ENCODE results near the gene TRAF4.
A peak's percentile ranks its signal among the peaks of the same experiment; 100 is the strongest.

The TRAF4 gene
- long read RNA-seq, donor 1, transcript TRAF4-201 (7 exons, 2,923 nt): major isoform, 27 of 33 reads
- long read RNA-seq, donor 1, partial matches to known transcripts: 0 of 33 reads
- long read RNA-seq, donor 1, other reads (novel, unspliced or antisense): 0 of 33 reads
- long read RNA-seq, donor 2, transcript TRAF4-201 (7 exons, 2,923 nt): major isoform, 11 of 12 reads
- long read RNA-seq, donor 2, partial matches to known transcripts: 0 of 12 reads
- long read RNA-seq, donor 2, other reads (novel, unspliced or antisense): 0 of 12 reads
- long read RNA-seq, donor 3, transcript TRAF4-201 (7 exons, 2,923 nt): major isoform, 10 of 12 reads
- long read RNA-seq, donor 3, partial matches to known transcripts: 0 of 12 reads
- long read RNA-seq, donor 3, other reads (novel, unspliced or antisense): 0 of 12 reads
- long read RNA-seq, donor 4, transcript TRAF4-201 (7 exons, 2,923 nt): major isoform, 27 of 31 reads
- long read RNA-seq, donor 4, partial matches to known transcripts: 0 of 31 reads
- long read RNA-seq, donor 4, other reads (novel, unspliced or antisense): 0 of 31 reads
- long read RNA-seq, donor 5, transcript TRAF4-201 (7 exons, 2,923 nt): major isoform, 22 of 25 reads
- long read RNA-seq, donor 5, partial matches to known transcripts: 0 of 25 reads
- long read RNA-seq, donor 5, other reads (novel, unspliced or antisense): 0 of 25 reads
- long read RNA-seq, donor 6, transcript TRAF4-201 (7 exons, 2,923 nt): major isoform, 17 of 18 reads
- long read RNA-seq, donor 6, partial matches to known transcripts: 0 of 18 reads
- long read RNA-seq, donor 6, other reads (novel, unspliced or antisense): 0 of 18 reads
- long read RNA-seq, donor 7: 0 reads
- long read RNA-seq, donor 8, transcript TRAF4-201 (7 exons, 2,923 nt): major isoform, 18 of 19 reads
- long read RNA-seq, donor 8, partial matches to known transcripts: 0 of 19 reads
- long read RNA-seq, donor 8, other reads (novel, unspliced or antisense): 0 of 19 reads

DNA sequence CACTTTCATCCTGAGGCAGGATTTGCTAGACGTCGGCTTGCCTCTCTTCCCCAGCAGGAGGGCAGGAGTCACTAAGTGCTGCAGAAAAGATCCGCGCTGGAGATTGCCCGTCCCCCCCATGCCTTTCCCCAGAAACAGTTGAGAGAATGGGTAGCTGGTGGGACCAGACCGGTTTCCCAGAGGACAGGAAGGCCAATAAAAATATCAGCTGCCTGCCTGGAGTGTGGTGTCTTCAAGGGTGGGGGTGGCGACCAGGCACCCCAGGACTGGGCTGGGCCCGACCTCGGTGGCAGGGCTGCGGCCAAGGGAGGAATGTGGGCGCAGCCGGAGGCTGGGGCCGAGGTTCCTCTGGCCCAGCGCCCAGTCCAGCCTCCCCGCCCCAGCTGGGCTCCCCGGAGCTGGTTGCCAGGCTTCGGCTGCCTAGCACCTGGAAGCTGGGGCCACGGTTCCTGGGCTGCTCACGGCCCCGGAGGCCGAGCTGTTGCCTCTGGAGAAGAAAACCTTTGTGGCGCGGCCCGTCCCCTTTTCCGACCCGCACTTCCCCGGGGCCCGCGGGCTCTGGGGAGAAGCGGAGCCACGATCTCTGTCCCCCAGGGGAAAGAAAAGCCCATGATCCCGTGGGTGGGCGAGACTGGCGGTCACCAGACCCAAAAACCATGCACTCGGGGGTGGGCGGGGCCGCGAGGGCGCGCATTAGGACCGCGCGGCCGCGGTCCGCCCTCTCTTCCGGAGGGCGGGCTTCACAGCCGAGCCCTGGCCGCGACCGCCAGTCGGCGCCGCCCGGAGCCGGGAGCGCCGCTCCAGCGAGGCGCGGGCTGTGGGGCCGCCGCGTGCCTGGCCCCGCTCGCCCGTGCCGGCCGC is at the start of gene TRAF4:
TRAF4 (plus strand) TSS at position 769 of the 861 bp plus-strand sequence. CDS start 102 bp downstream, outside the sequence.
- DNase-seq: peak; percentile 97

GRCh38 chr17:28698253-28698941 is 45.4 kb upstream of the TRAF4 start:
- no peak for DNase-seq

DNA sequence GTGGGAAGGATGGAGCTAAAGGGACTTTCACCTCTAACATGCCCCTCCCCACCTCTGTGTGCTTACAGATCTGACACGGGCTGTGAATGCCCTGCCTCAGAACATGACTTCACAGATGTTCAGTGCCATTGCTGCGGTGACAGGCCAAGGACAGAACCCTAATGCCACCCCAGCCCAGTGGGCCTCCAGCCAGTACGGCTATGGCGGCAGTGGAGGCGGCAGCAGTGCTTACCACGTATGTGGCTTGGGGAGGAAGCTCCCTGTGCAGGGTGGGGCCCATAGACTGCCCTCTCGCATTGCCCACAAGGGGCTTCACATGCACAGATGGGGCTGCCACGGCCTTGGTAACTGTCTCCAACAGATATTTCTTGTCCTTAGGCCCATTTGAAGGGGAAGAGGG is 43.5 kb upstream of the TRAF4 start:
- no peak for DNase-seq

DNA sequence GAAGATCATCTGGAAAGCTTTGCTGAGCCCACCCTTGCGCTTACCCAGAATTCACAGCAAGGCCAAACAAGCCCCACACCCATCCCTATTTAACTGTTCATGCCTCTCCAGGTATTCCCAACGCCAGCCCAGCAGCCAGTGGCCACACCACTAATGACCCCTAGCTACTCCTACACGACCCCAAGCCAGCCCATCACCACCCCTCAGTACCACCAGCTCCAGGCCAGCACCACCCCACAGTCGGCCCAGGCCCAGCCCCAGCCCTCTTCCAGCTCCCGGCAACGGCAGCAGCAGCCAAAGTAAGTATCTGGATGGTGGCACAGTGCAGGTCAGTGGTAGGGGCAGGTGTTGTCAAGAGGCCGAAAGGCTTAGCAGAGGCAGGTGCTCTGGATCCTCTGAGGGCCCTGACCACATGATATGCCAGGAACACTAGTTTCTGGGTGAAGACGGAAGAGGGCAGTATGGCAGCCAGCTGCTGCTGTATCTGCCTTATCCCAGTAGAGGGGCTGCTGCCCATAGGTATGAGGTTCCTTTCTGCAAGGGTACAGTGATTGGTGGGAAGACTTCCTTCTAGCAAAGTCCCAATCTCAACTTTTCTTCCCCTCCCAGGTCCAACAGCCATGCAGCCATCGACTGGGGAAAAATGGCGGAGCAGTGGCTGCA is 42.9 kb upstream of the TRAF4 start:
- DNase-seq: no peak

DNA sequence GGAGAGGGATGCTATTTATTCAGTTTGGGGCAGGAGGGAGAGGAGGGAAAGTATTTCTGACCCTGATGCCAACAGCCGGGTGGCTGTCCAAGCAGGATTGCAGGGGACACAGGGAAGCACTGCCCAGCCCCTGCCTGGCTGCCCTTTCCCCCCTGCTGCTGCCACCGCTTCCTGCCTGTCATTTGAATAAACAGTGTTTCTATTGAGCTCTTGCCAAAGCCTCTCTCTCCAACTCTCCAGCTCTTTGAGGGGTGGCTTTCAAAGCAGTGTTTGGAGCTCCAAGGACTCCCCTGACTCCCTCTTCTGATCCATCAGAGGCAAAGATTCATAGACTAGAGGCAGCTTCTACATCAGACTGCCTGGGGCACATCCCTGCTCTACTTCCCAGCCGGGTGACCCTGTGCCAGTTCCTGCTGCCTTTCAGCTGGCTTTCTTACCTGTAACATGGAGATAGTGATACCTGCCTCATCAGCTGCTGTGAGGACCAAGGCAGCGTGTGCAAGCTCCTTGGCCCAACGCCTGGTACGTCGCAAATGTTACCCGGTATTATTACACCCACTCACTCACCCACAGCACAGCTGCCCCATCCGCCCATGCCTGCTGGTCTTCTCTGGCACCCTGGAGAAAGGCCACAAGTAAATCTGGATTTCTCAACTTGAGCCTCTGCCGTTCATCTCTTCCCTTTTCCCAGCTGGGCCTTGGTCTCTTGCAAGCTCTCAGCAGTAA is 41.6 kb upstream of the TRAF4 start:
- DNase-seq: no peak

DNA sequence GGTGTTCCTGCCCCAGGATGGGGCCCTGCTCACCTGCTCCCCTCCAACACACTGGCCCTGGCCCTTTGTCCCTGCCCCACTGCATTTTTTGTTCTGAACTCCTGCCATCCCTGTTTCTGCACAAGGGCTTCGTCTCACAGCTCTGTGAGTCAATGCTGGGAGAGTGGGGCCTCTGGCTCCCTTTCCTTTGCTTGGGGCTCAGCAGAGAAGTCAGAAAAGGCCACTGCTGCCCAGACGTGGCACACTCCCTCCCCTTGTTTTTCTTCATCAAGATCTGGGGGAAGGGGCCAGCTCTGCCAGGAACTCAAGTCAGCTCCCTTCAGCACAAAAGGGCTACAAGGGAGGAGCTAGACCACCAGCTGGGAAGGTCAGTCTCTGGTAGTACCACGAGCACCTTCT is 41.1 kb upstream of the TRAF4 start:
- DNase-seq: no peak

GRCh38 chr17:28703552-28704218 is 40.1 kb upstream of the TRAF4 start:
- no peak for DNase-seq

DNA sequence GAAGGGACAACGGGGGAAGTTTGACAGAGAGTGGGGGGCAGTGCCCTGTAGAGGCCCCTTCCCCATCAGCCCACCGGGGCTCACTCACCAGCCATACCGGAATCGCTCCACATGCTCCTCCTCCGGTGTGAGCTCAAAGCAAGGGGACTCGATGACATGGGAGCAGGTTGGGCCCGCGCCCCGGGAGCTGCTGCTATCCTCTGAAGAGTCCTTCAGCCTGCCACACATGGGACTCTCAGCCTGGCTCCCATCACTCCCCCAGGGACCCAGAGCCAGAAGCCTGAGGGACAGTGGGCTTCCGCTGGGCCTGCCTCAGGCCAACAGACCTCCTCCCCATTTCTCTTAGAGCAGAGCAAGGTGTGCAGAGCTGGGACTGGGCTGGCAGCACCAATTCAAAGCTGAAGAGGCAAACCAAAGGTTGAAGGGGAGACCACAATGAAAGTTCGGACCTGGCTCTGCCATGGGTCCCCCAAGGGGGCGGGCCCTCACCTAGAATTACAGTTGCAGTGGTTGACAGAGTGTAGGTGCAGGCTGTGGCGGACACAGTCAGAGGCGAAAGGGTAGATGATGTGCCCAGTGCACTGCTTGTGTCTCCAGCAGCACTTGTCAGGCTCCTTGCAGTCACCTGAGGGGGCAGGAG is 39.5 kb upstream of the TRAF4 start:
- no peak for DNase-seq

GRCh38 chr17:28705074-28705659 is 38.6 kb upstream of the TRAF4 start:
- no peak for DNase-seq

DNA sequence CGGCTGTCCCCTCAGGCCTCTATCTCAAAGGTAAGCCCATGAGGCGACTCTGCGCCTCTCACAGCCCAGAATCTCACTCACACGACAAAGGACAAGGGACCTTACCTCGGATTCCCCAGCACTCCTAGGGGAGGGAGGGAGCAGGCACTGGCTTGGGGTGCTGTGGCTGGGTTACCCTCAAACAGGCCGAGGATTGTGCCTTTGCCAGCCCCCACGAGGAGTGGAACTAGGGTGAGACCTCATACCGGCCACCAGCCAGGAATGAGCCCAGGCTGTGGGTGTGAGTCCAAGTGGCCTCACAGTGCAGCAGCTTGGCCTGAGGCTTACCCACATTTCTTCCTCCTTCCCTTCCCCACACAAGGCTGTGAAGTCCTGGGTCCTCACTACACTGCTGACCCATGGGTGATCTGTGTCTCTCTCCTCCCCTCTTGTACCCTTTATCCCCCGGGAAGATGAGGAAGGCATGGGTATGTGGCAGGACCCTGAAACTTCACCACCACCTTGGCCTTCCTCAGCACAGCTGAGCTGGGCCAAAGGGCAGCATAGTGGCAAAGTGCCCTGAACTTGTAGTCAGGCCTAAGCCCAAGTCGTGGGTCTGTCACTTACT is 38.0 kb upstream of the TRAF4 start:
- DNase-seq: no peak

DNA sequence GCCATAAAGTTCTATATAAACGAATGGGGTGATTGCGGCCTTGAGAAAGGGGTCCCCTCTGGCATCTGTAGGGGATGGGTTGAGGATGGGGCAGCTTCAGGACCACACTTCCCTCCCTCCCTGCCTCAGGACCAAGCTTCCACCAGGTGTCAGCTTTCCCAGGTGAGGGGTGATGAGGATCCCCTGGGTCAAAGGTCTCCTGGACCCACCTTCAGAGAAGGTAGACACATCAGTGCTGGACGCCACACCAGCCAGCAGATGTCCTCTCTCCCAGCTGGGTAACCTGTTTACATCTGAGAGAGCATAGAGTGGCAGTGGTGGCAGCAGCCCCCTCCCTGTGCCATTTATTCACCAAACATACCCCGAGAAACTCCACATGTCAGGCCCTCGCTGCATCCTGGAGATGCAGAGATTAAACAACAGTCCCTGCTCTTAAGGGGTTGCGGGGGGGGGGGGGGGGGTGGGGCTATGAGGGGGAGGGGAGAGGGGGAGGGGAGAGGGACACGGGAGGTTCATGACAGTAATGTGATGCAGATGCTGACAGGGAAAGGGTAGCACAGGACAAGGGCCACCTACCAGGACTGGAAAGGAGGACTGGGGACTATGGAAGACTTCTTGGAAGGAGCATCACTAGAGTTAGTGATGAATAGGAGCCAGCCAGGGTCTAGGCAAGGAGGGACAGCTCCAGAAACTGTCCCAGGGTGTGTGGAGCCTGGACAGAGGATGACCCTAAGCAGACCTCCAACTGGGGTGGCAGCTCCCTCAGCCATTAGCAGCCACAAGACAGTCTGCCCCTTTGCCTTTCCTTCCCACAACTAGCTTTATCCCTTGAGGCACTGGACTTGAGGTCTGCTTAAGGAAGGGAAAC is 37.1 kb upstream of the TRAF4 start:
- no peak for DNase-seq

DNA sequence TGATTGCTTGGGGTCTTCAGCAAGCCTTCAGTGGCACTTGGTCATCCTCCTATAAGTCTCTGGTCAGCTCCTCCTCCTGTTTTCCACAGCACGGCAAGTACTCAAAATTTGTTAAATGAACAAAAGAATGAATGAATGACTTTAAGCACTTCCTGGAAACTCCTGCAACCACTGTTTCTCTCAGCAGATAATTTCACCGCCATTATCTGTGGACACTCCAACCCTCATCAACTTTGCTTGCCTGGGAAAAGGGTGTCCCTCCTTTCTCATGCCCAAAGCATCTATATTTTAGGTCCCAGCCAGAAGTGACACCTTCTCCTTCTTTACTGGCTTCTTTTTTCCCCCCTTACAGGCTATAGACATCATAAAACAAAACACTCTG is 36.5 kb upstream of the TRAF4 start:
- DNase-seq: no peak

- peak; percentile 98 for DNase-seq
Measured at GRCh38 chr17:28710861-28711722, 32.7 kb upstream of the TRAF4 start.

- DNase-seq: no peak
Measured at GRCh38 chr17:28711723-28712031, 32.1 kb upstream of the TRAF4 start, which contains the start of gene PROCA1. Gene PROCA1 (minus strand): TSS chr17:28711888. CDS start chr17:28711660, 228 bp downstream.

DNA sequence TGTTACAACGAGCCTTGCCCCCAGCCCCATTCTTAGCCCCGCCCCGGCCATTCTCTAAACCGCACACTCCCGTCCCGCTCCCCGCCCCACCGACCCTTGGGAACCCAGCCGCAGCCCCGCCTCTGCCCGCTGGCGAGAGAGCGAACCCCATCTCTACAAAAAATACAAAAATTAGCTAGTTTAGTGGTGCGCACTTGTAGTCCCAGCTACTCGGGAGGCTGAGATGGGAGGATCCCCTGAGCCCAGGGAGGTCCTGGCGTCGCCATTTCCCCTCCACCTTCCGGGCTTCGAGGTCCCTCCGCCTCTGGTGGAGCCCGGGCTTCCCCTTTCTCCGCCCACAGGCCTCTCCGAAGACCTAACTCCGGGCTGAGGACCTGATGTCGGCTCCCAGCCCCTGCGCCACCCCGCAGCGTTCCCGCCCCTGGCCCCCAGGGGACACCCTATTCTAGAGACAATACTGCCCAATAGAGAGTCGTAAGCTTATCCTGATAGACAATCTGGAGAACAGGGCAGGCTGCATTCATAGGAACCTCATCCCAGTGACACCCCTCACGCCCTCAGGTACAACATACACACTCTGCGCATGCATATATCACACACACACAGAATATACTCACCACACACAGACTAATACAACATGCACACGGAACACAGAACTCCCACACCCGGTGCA is 31.6 kb upstream of the TRAF4 start:
- peak; percentile 31 for DNase-seq

Measured in right kidney (tissue), 9 donors.